ENCODE results near the gene NEURL1B.

Gene NEURL1B

GRCh38 chr5:172715421-172715780 is 74.3 kb downstream of the NEURL1B start:
- Histone ChIP-seq H3K27ac (replicated peaks) (no peak overlapping the region), H3K4me3 (replicated peaks; ENCODE audit: insufficient read depth, low read length) (no peak overlapping the region), H3K27me3 (ENCODE audit: insufficient read depth, poor library complexity, severe bottlenecking) (peaks cover 3% of the 10 kb centered on the region)
- TF ChIP-seq POLR2AphosphoS5 (IDR thresholded peaks at IDR 0.05; ENCODE audit: low read depth), result no peak
- TF ChIP-seq SPI1 (IDR thresholded peaks at IDR 0.05; ENCODE audit: borderline replicate concordance, low read depth), result no peak
- TF ChIP-seq, protein P1, sequence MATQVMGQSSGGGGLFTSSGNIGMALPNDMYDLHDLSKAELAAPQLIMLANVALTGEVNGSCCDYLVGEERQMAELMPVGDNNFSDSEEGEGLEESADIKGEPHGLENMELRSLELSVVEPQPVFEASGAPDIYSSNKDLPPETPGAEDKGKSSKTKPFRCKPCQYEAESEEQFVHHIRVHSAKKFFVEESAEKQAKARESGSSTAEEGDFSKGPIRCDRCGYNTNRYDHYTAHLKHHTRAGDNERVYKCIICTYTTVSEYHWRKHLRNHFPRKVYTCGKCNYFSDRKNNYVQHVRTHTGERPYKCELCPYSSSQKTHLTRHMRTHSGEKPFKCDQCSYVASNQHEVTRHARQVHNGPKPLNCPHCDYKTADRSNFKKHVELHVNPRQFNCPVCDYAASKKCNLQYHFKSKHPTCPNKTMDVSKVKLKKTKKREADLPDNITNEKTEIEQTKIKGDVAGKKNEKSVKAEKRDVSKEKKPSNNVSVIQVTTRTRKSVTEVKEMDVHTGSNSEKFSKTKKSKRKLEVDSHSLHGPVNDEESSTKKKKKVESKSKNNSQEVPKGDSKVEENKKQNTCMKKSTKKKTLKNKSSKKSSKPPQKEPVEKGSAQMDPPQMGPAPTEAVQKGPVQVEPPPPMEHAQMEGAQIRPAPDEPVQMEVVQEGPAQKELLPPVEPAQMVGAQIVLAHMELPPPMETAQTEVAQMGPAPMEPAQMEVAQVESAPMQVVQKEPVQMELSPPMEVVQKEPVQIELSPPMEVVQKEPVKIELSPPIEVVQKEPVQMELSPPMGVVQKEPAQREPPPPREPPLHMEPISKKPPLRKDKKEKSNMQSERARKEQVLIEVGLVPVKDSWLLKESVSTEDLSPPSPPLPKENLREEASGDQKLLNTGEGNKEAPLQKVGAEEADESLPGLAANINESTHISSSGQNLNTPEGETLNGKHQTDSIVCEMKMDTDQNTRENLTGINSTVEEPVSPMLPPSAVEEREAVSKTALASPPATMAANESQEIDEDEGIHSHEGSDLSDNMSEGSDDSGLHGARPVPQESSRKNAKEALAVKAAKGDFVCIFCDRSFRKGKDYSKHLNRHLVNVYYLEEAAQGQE (IDR thresholded peaks at IDR 0.05; ENCODE audit: insufficient replicate concordance, low read depth), result no peak
- TF ChIP-seq, protein P2, sequence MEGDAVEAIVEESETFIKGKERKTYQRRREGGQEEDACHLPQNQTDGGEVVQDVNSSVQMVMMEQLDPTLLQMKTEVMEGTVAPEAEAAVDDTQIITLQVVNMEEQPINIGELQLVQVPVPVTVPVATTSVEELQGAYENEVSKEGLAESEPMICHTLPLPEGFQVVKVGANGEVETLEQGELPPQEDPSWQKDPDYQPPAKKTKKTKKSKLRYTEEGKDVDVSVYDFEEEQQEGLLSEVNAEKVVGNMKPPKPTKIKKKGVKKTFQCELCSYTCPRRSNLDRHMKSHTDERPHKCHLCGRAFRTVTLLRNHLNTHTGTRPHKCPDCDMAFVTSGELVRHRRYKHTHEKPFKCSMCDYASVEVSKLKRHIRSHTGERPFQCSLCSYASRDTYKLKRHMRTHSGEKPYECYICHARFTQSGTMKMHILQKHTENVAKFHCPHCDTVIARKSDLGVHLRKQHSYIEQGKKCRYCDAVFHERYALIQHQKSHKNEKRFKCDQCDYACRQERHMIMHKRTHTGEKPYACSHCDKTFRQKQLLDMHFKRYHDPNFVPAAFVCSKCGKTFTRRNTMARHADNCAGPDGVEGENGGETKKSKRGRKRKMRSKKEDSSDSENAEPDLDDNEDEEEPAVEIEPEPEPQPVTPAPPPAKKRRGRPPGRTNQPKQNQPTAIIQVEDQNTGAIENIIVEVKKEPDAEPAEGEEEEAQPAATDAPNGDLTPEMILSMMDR (IDR thresholded peaks at IDR 0.05; ENCODE audit: insufficient read depth, low read length), result no peak
- no peak for DNase-seq (ENCODE audit: low read depth in 1 of 2, low spot score in 1 of 2)

GRCh38 chr5:172715931-172716682 is 75.0 kb downstream of the NEURL1B start:
- Histone ChIP-seq H3K4me3 (replicated peaks; ENCODE audit: insufficient read depth, low read length) (no peak overlapping the region), H3K27ac (replicated peaks) (no peak overlapping the region), H3K27me3 (ENCODE audit: insufficient read depth, poor library complexity, severe bottlenecking) (no peaks in the 10 kb centered on the region)
- DNase-seq (ENCODE audit: low read depth in 1 of 2, low spot score in 1 of 2), result no peak
- TF ChIP-seq POLR2AphosphoS5 (IDR thresholded peaks at IDR 0.05; ENCODE audit: low read depth) (no peak), SPI1 (IDR thresholded peaks at IDR 0.05; ENCODE audit: borderline replicate concordance, low read depth) (no peak), GABPA (IDR thresholded peaks at IDR 0.05; ENCODE audit: low read depth) (no peak)
- TF ChIP-seq, protein P1 (IDR thresholded peaks at IDR 0.05; ENCODE audit: insufficient replicate concordance, low read depth), result no peak
- TF ChIP-seq, protein P2 (IDR thresholded peaks at IDR 0.05; ENCODE audit: insufficient read depth, low read length), result no peak

- H3K27me3 ChIP-seq (ENCODE audit: insufficient read depth, poor library complexity, severe bottlenecking), result no peaks in the 10 kb centered on the region
- DNase-seq (ENCODE audit: low read depth in 1 of 2, low spot score in 1 of 2), result peak; percentile 35 to 60
- H3K4me3 ChIP-seq (replicated peaks; ENCODE audit: insufficient read depth, low read length), result no peak overlapping the region
- TF ChIP-seq SPI1 (IDR thresholded peaks at IDR 0.05; ENCODE audit: borderline replicate concordance, low read depth), result no peak
- TF ChIP-seq, protein P1 (IDR thresholded peaks at IDR 0.05; ENCODE audit: insufficient replicate concordance, low read depth), result no peak
- TF ChIP-seq, protein P2 (IDR thresholded peaks at IDR 0.05; ENCODE audit: insufficient read depth, low read length), result peak; percentile 79
- no peak overlapping the region for H3K27ac ChIP-seq (replicated peaks)
Measured at GRCh38 chr5:172716796-172717313, 75.8 kb downstream of the NEURL1B start.

Data from HL-60 (cell line).